Smooth muscle cell (in vitro differentiated cells): ENCODE results near the gene ACTN1. TPM values are rescaled to one million over a fixed set of nuclear protein-coding genes. Genes with fewer than 3 reads are reported as not detected.

Experiments used
- DNase-seq: peaks from one replicate; lab custom pipeline; 2025; ENCODE audit not compliant: unreplicated experiment; lab: John Stamatoyannopoulos, UW
- H2AFZ ChIP-seq: fragments of 200-600 bp; sonication (generic); 2 replicates; pipeline ENCODE4 v1.6.0; 2016; ENCODE audit warnings: antibody characterized with exemption, low read depth, mild to moderate bottlenecking
- H3F3A ChIP-seq: fragments of 200-600 bp; sonication (generic); 2 replicates; pipeline ENCODE4 v1.6.0; 2017; ENCODE audit warnings: antibody characterized with exemption, low read depth
- H3K27ac ChIP-seq: fragments of 200-600 bp; sonication (generic); 2 replicates; pipeline ENCODE4 v1.5.1; 2016; ENCODE audit warnings: low read depth, mild to moderate bottlenecking
- H3K27me3 ChIP-seq: fragments of 200-600 bp; sonication (generic); 2 replicates; pipeline ENCODE4 v1.6.1; 2016; ENCODE audit warnings: low read depth, mild to moderate bottlenecking
- H3K36me3 ChIP-seq: fragments of 200-600 bp; sonication (generic); 2 replicates; pipeline ENCODE4 v1.5.1; 2016; ENCODE audit warnings: low read depth
- H3K4me1 ChIP-seq: fragments of 200-600 bp; sonication (generic); 2 replicates; pipeline ENCODE4 v1.5.1; 2016; ENCODE audit warnings: low read depth
- H3K4me2 ChIP-seq: fragments of 200-600 bp; sonication (generic); 2 replicates; pipeline ENCODE4 v1.6.0; 2016; ENCODE audit warnings: mild to moderate bottlenecking
- H3K4me3 ChIP-seq: fragments of 200-600 bp; sonication (generic); 2 replicates; pipeline ENCODE4 v1.5.1; 2016; ENCODE audit warnings: mild to moderate bottlenecking
- H3K79me2 ChIP-seq: fragments of 200-600 bp; sonication (generic); 2 replicates; pipeline ENCODE4 v1.6.0; 2016; ENCODE audit warnings: low read depth, mild to moderate bottlenecking
- H3K9ac ChIP-seq: fragments of 200-600 bp; sonication (generic); 2 replicates; pipeline ENCODE4 v1.6.0; 2016; ENCODE audit warnings: low read depth
- H3K9me3 ChIP-seq: fragments of 200-600 bp; sonication (generic); replicated peaks from 2 replicates; pipeline ENCODE4 v1.5.1; 2016; ENCODE audit warnings: low read depth
- H4K20me1 ChIP-seq: fragments of 200-600 bp; sonication (generic); 2 replicates; pipeline ENCODE4 v1.6.0; 2016; ENCODE audit warnings: low read depth
- WGBS: methylation state at CpG from one replicate; pipeline ENCODE4 v1.1.7; 2016; ENCODE audit warnings: low lambda C conversion rate; 5-methylcytosine and 5-hydroxymethylcytosine counted together
- polyA plus RNA-seq: library from polyadenylated mRNA; unstranded; fragments of >200 nt; fragmentation: Nextera tagmentation; extraction: Ambion mirVana; gene quantifications from 2 replicates; pipeline ENCODE4 v1.2.1, GENCODE V29; 2016
- total RNA-seq: library from RNA; depleted of rRNA; stranded (reverse); fragments of >200 nt; gene quantifications from 2 replicates; pipeline ENCODE4 v1.2.3, GENCODE V29; 2014
- TF ChIP-seq, protein P1 (sequence below): fragments of 200-600 bp; sonication (generic); IDR thresholded peaks from 2 replicates; pipeline ENCODE4 v1.5.1; 2017; ENCODE audit warnings: borderline replicate concordance, mild to moderate bottlenecking, antibody characterized with exemption; ENCODE audit not compliant: insufficient read depth, poor library complexity, severe bottlenecking

ACTN1 gene
- total and polyA plus RNA-seq, 2 experiments from 2014 or later, result 422 to 806 TPM

DNA sequence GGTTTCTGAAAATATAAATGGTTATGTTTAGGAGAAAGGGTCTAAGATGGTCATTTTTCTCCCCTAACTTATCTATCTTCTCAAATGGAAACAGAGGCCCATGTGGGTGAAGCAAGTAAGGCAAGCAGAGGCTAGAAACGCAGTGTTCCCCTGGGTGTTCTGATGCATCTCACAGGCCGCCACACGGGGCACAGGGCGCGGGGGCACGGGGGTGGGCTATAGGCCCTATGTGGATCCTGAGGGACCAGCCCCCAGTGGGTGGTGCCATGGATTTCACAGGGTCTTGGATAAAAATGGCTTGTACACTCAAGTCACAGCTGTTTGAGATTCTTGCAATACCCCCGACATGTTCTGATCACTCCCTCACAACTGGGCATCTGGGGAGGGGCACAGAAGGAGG lies 17.7 kb downstream of the ACTN1 start:
- H3K4me3 ChIP-seq, result no peak overlapping the region
- no peak overlapping the region for H2AFZ ChIP-seq
- peaks cover 100% of the 10 kb centered on the region for H3K79me2 ChIP-seq
- TF ChIP-seq, protein P1, sequence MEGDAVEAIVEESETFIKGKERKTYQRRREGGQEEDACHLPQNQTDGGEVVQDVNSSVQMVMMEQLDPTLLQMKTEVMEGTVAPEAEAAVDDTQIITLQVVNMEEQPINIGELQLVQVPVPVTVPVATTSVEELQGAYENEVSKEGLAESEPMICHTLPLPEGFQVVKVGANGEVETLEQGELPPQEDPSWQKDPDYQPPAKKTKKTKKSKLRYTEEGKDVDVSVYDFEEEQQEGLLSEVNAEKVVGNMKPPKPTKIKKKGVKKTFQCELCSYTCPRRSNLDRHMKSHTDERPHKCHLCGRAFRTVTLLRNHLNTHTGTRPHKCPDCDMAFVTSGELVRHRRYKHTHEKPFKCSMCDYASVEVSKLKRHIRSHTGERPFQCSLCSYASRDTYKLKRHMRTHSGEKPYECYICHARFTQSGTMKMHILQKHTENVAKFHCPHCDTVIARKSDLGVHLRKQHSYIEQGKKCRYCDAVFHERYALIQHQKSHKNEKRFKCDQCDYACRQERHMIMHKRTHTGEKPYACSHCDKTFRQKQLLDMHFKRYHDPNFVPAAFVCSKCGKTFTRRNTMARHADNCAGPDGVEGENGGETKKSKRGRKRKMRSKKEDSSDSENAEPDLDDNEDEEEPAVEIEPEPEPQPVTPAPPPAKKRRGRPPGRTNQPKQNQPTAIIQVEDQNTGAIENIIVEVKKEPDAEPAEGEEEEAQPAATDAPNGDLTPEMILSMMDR, result no peak
- no peaks in the 10 kb centered on the region for H3K9me3 ChIP-seq
- no peaks in the 10 kb centered on the region for H3K36me3 ChIP-seq
- WGBS, result 95% methylated on average over 6 of the region's 7 CpGs
- peaks cover 57% of the 10 kb centered on the region for H3F3A ChIP-seq
- no peak for DNase-seq
- peaks cover 100% of the 10 kb centered on the region for H4K20me1 ChIP-seq
- no peak overlapping the region for H3K4me2 ChIP-seq
- no peak overlapping the region for H3K9ac ChIP-seq
- H3K27ac ChIP-seq, result peak overlapping the region; percentile 96
- peaks cover 29% of the 10 kb centered on the region for H3K4me1 ChIP-seq
- no peaks in the 10 kb centered on the region for H3K27me3 ChIP-seq

DNA sequence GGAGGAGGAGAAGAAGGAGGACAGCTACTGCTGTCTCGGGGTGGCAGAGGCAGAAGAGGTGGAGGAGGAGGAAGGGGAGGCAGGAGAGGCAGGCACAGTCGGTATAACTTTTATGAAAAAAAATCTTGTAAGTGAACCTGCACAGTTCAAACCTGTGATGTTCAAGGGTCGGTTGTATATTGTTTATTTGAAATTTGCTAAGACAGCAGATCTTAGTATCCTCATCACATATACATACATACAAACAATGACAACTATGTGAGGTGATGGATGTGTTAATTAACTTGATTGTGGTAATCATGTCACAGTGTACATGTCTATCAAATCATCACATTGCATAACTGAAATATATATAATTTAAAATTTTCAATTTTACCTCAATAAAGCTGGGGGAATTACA lies 19.0 kb downstream of the ACTN1 start:
- WGBS, result 72% methylated on average over 3 of the region's 3 CpGs
- Histone ChIP-seq H3K4me3 (no peak overlapping the region), H3F3A (peaks cover 62% of the 10 kb centered on the region), H3K4me1 (peaks cover 37% of the 10 kb centered on the region), H3K27ac (peak overlapping the region; percentile 96), H3K9me3 (no peaks in the 10 kb centered on the region), H2AFZ (no peak overlapping the region), H3K27me3 (no peaks in the 10 kb centered on the region), H3K9ac (no peak overlapping the region), H3K4me2 (peak overlapping the region; percentile 48), H3K36me3 (no peaks in the 10 kb centered on the region), H3K79me2 (peaks cover 100% of the 10 kb centered on the region), H4K20me1 (peaks cover 100% of the 10 kb centered on the region)
- TF ChIP-seq, protein P1, result no peak
- no peak for DNase-seq

DNA sequence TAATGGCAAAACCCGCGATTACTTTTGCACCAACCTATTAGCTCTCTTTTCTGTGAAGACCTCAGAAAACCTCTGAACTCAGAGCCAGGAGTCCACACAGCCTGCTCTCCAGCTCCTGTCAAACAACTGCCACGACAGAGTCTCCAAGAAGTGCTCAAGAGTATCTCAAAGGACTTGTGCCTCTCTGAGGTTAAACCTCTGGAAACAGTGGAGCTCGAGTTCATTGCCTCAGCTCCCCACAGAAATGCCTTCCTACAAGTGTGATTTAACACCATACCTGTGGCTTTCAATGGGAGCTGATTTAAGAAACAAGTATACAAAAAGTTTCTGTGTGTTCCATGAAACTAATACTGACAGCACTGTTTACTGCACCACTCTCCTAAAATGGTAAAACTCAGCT lies 20.1 kb downstream of the ACTN1 start:
- peaks cover 100% of the 10 kb centered on the region for H3K79me2 ChIP-seq
- no peak overlapping the region for H2AFZ ChIP-seq
- H3K9me3 ChIP-seq, result no peaks in the 10 kb centered on the region
- no peak overlapping the region for H3K4me3 ChIP-seq
- no peaks in the 10 kb centered on the region for H3K27me3 ChIP-seq
- TF ChIP-seq, protein P1, result no peak
- peaks cover 100% of the 10 kb centered on the region for H4K20me1 ChIP-seq
- H3K9ac ChIP-seq, result peak overlapping the region; percentile 0
- H3F3A ChIP-seq, result peaks cover 72% of the 10 kb centered on the region
- peak overlapping the region; percentile 48 for H3K4me2 ChIP-seq
- peaks cover 42% of the 10 kb centered on the region for H3K4me1 ChIP-seq
- H3K27ac ChIP-seq, result peak overlapping the region; percentile 96
- no peak for DNase-seq
- no peaks in the 10 kb centered on the region for H3K36me3 ChIP-seq
- WGBS, result 52% methylated on average over 4 of the region's 4 CpGs

DNA sequence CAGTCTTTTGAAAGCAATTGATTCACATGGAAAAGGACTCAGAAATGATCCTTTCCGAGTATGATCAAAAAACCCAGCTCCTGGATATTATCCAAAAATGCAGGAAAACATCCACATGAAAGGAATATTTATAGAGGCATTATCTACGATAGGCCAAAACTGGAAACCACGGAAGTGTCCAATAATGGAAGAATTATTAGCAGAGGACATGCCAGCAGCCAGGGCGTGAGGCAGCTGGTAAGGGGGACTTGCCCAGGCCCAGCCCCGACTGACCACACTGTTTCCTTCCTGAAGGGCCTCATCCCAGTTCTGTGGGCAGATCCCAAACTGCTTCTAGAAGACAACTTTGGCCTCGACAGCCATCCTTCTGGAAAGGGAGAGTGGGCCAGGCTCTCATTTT lies 20.5 kb downstream of the ACTN1 start:
- Histone ChIP-seq H3K9me3 (no peaks in the 10 kb centered on the region), H3K9ac (peak overlapping the region; percentile 0), H3K27me3 (no peaks in the 10 kb centered on the region), H3K4me2 (peak overlapping the region; percentile 48), H3F3A (peaks cover 74% of the 10 kb centered on the region), H3K4me3 (no peak overlapping the region), H3K79me2 (peaks cover 100% of the 10 kb centered on the region), H3K4me1 (peaks cover 43% of the 10 kb centered on the region), H3K27ac (peak overlapping the region; percentile 96), H2AFZ (no peak overlapping the region), H4K20me1 (peaks cover 100% of the 10 kb centered on the region), H3K36me3 (no peaks in the 10 kb centered on the region)
- TF ChIP-seq, protein P1, result no peak
- no peak for DNase-seq
- WGBS, result 20% methylated on average over 6 of the region's 6 CpGs
